GM15510 (cell line): ENCODE results near the gene IPP.

Source experiments
- POLR2A ChIP-seq: IDR thresholded peaks from 3 replicates; pipeline ENCODE4 v1.6.1; 2011; ENCODE audit warnings: borderline replicate concordance; ENCODE audit not compliant: insufficient read length; ENCODE audit errors: extremely low read depth

IPP gene

DNA sequence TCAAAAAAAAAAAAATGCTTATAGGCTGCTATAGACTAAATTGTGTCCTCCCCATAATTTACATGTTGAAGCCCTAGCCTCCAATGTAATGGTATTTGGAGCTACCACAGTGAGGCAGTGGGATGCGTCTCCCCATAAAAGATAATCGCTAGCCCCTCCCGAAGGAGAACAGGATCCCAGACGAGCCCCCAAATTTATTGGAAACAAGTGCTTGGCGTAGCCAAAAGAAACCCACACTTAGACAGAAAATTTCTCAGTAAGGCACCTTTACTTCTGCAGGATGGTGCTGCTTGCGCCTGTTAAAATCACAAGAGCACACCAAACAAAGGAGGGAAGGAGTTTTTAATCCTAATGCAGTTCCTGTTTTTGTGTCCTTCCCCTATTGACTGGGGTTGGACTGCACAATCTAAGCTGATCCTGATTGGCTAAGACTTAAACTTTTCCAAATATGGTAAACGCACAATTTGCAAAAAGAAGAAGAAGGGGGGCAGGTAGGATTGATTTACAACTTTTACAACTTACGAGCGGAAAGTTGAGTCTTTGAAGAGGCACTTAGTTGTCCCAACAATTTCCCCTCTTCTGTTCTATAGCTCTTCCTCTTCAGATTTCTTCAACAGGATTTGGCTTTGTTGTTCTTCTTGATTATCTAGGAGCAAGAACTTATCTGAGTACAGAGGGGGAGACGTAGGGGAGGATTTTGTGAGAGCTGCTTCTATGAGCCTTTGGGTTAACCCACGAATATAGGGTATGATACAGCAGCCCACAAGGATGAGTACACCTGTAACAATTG is 3.0 kb upstream of the IPP start:
- TF ChIP-seq POLR2A = no peak

GRCh38 chr1:45752441-45753052 is 2.1 kb upstream of the IPP start:
- no peak for TF ChIP-seq POLR2A

DNA sequence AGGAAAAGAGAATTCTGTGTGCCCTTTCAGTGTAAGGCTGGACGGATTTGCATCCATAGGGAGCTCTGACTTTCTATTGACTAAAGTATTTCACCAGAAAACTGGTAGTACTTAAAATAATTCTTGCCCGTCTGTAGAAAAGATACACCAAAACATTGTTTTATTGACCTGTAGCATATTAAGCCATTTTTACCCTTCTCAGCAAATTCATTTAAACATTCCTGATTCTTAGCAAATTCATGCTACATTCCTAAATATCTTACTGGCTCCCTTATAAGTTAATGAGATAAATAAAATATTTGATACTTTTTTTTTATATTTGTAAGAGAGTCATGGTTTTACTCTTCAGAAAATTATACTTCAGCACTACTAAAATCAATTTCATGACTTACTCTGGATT is 1.6 kb upstream of the IPP start:
- TF ChIP-seq POLR2A = no peak

DNA sequence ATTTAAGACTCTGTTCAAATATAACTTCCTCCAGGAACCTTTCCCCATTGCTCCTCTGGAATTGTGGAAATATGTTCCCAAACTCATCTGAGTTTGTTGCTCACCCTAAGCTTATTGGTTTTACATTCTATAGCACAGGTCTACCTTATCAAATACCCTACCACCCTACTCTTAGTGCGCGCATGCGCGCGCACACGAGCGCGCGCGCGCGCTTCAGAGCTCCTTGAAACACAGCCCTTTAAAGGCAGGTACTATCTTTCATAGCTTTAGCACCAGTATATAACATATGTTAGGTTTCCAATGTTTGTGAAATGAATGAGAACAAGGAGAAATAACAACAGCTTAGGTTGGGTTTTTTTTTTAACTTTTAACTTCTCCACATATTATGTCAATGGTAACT is 3.5 kb downstream of the IPP start:
- TF ChIP-seq POLR2A = no peak

GRCh38 chr1:45739137-45739536 is 11.3 kb downstream of the IPP start:
- TF ChIP-seq POLR2A = no peak

- no peak for TF ChIP-seq POLR2A
These were observed 19.6 kb downstream of the IPP start for GRCh38 chr1:45730780-45731319.

DNA sequence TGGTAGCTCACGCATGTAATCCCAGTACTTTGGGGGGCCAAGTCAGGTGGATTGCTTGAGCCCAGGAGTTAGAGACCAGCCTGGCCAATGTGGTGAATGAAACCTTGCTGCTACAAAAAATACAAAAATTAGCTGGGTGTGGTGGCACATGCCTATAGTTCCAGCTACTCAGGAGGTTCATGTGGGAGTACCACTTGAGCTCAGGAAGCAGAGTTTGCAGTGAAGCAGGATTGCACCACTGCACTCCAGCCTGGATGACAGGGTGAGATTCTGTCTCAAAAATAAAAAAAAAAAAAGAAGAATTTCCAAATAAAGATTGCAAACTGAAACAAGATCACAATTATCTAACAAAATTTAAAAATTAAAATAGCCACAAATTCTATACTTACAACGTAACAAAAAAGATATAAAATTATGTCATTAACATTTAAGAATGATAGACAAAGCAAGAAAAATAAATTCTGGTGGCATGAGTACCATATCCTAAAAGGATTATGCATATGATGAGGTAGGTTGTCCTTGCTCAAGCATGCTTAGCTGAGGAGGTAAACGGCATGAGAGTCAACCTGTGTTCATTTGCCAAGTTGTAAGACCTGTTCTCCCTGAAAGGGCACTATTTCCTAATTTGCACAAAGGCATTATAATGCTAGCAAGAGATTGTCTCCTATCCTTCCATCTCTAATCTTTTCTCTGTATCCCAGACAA is 20.2 kb downstream of the IPP start:
- TF ChIP-seq POLR2A = no peak

- no peak for TF ChIP-seq POLR2A
These were observed 27.1 kb downstream of the IPP start for GRCh38 chr1:45723248-45723930.

DNA sequence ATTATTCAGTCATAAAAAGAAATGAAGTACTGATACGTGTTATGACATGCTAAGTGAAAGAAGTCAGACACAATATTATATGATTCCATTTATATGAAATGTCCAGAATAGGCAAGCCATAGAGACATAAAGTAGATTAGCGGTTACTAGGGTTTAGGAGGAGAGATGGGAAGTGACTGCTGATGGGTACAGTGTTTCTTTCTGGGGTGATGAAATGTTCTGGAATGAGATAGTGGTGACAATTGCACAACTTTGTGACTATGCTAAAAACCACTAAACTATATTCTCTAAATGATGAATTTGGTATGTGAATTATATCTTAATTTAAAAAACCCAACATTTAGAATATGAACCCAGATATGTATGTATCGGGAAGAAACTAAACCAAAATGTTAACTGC is 27.6 kb downstream of the IPP start:
- TF ChIP-seq POLR2A = no peak

DNA sequence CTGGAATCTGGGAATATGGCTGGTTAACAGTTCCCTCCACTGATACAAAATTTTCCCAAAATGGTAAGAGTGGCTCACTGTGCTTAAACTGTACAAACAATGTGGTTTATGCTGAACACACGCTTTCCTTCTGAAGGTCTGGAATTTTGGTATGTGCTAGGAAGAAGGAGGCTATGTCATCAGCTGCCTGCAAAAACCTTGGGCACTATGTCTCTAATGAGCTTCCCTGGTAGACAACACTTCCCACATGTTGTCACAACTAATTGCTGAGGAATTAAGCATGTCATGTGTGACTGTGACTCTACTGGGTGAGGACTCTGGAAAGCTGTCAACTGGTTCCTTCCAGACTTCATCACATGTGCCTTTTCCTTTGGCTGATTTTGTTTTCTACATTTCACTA is 29.2 kb downstream of the IPP start:
- TF ChIP-seq POLR2A = no peak

GRCh38 chr1:45718289-45718688 is 32.2 kb downstream of the IPP start:
- no peak for TF ChIP-seq POLR2A

- TF ChIP-seq POLR2A = no peak
These were observed 33.8 kb downstream of the IPP start for GRCh38 chr1:45716700-45717099.

- TF ChIP-seq POLR2A = no peak
These were observed 36.7 kb downstream of the IPP start for GRCh38 chr1:45713711-45714110.

- TF ChIP-seq POLR2A = no peak
These were observed 45.8 kb downstream of the IPP start for GRCh38 chr1:45704637-45705036.

GRCh38 chr1:45694823-45695222 is 55.6 kb downstream of the IPP start:
- no peak for TF ChIP-seq POLR2A

DNA sequence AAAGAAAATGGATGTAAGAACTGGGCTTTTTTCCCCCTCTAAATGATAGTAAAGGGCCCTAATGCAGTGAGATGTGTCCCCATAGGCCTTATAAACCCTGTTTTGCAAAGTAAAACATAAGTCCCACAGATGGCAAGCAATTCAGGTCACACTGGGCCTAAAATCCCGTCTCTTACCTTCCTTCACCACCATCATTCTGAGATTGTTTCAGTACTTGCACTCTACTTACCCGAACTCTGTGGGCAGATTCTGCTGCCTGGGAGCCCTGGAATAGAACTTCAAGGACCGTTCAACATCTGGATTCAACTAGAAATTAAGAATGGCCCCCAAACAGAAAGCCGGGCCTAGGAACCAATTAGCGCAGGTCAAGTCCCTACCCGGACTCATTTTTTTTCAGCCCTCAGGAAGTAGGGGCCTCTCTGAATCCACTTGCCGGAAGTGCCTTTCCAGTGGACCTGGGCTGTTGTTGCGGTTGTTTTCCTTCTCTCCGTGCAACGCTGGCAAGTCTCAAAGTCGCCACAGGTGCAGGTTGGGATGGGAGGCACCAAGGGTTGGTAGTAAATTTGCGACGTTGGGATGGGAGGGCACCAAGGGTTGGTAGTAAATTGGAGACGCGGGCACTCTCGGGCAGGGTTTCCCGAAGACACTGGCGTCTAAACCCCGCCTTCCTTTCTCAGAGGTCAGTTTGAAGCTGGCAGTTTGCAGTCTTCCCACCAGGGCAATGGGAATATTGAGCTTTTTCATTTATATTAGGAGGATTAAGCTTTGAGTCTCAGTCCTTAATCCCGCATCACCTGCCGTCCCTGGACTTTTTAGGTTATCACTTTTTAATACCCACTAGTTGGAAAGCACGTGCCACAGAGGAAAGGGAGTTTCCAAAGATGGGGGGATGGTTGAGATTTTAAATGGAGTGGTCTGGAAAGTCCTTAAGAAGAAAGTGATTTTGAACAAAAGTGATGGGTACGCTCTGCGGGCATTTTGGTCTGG is 62.4 kb downstream of the IPP start, which contains the start of gene TMEM69:
Gene TMEM69, plus strand, starts transcription at position 428 of the 987 bp plus-strand sequence. CDS start 2,888 bp downstream, outside the sequence.
- TF ChIP-seq POLR2A = peak; percentile 70
